GM12892 (cell line): ENCODE results near the gene ADGRG7.

Experiments used
- POLR2A ChIP-seq: IDR thresholded peaks from 2 replicates; pipeline ENCODE4 v1.6.1; 2011; ENCODE audit warnings: low read depth, low read length, control low read depth
- POLR2AphosphoS5 ChIP-seq: IDR thresholded peaks from 2 replicates; pipeline ENCODE4 v1.6.1; 2011; ENCODE audit warnings: low read depth, low read length, control low read depth
- TAF1 ChIP-seq: IDR thresholded peaks from 2 replicates; pipeline ENCODE4 v1.6.1; 2011; ENCODE audit warnings: low read depth, mild to moderate bottlenecking, control low read depth, low read length, borderline replicate concordance

DNA sequence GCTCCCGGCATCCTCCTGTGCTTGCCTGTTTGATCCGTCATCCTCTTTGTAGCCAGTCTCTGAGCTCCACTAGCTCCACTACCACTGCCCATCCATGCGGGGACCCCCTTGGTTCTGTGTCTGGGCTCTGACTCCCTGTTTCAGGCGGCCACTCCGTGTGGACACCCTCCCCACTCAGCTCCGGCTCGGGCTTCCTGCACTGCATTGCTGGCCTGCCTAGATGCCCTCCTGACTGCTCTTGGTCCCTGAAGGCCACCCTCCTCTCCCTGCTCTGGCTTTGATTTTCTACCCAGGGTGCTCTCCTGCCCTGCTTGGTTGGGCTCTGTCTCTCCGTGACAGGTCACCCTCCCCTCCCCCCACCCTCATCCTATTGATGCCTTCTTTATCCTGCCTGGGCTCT is 4.0 kb upstream of the ADGRG7 start:
- TF ChIP-seq POLR2A = no peak
- TF ChIP-seq TAF1 = no peak
- TF ChIP-seq POLR2AphosphoS5 = no peak
